DLD1 (cell line): ENCODE measurements around the gene IFNGR1.

Source experiments
- in situ Hi-C: cut with HindIII; loops from 2 replicates; pipeline ENCODE4 v1.10.0; 2017; ENCODE audit warnings: low sequenced_read_pairs

IFNGR1 gene

GRCh38 chr6:137157601-137158000, 61.6 kb downstream of the IFNGR1 start:
- in situ Hi-C loops, result no loop called here

GRCh38 chr6:137156650-137157049, 62.5 kb downstream of the IFNGR1 start:
- in situ Hi-C loops, result no loop called here

GRCh38 chr6:137155830-137156229, 63.4 kb downstream of the IFNGR1 start:
- in situ Hi-C loops, result no loop called here

GRCh38 chr6:137150072-137150471, 69.1 kb downstream of the IFNGR1 start:
- in situ Hi-C loops, result no loop called here

- in situ Hi-C loops, result no loop called here
Measured at GRCh38 chr6:137149035-137149393, 70.2 kb downstream of the IFNGR1 start.

GRCh38 chr6:137148306-137149034, 70.7 kb downstream of the IFNGR1 start:
- in situ Hi-C loops, result no loop called here
